Adrenal gland (tissue), 12 donors: ENCODE measurements around the gene GPN3. TPM values are rescaled to one million over a fixed set of nuclear protein-coding genes. Genes with fewer than 3 reads are reported as not detected.

ENCODE experiments used
- DNase-seq, 7 donors: peaks; one replicate each; pipeline ENCODE4 v3.0.0-alpha.2; 2019 to 2020
- H3K27ac ChIP-seq, 5 donors: fragments of 200-600 bp; sonication (generic) in 4 of 5; 1 replicate in 3 of 5; 2 replicates in 2 of 5; pipeline versions ENCODE4 v1.5.1 to v1.8.0; 2016 to 2020; ENCODE audit warnings: mild to moderate bottlenecking in 1 of 5
- H3K27me3 ChIP-seq: fragments of 200-600 bp; 2 replicates; pipeline ENCODE4 v1.8.0; 2021
- H3K36me3 ChIP-seq, 2 donors: fragments of 200-600 bp; replicated peaks in 1 of 2; 1 replicate in 1 of 2; 2 replicates in 1 of 2; pipeline versions ENCODE4 v1.5.1 to v1.8.0; 2018 to 2022
- H3K4me1 ChIP-seq, 2 donors: fragments of 200-600 bp; replicated peaks in 1 of 2; 1 replicate in 1 of 2; 2 replicates in 1 of 2; pipeline versions ENCODE4 v1.5.1 to v1.8.0; 2018 to 2021
- H3K4me3 ChIP-seq, 4 donors: fragments of 200-600 bp; sonication (generic) in 3 of 4; one replicate each; pipeline ENCODE4 v1.5.1; 2016 to 2018
- H3K9me3 ChIP-seq, 3 donors: fragments of 200-600 bp; sonication (generic) in 1 of 3; replicated peaks in 1 of 3; 1 replicate in 2 of 3; 2 replicates in 1 of 3; pipeline versions ENCODE4 v1.5.1 to v1.8.0; 2016 to 2021
- CTCF ChIP-seq, 6 experiments: fragments of 450-650 bp in 4 of 6; fragments of 200-600 bp in 2 of 6; sonication (generic) in 1 of 6; IDR thresholded peaks; 1 replicate in 5 of 6; 2 replicates in 1 of 6; pipeline versions ENCODE4 v1.5.1 to v1.8.0; 2016 to 2021; ENCODE audit warnings: antibody characterized with exemption in 6 of 6, mild to moderate bottlenecking in 2 of 6, moderate library complexity in 1 of 6
- POLR2A ChIP-seq, 2 donors: fragments of 450-650 bp; IDR thresholded peaks; one replicate each; pipeline ENCODE4 v1.6.1; 2017; ENCODE audit warnings: antibody characterized with exemption in 2 of 2, mild to moderate bottlenecking in 2 of 2, moderate library complexity in 1 of 2
- WGBS, 4 donors: extraction: QIAGEN DNeasy Blood & Tissue Kit in 2 of 4; methylation state at CpG; one replicate each; pipeline versions ENCODE4 v1.1.5 to v1.1.7; 2013 to 2017; 5-methylcytosine and 5-hydroxymethylcytosine counted together
- intact Hi-C, 2 donors: fragments of 100-400 bp; cut with DNase I; formaldehyde crosslinking; loops; one replicate each; pipeline versions ENCODE4 v1.14.1 to v1.15.0; 2022 to 2023
- polyA plus RNA-seq, 3 donors: library from polyadenylated mRNA; stranded (reverse); fragments of 200-250 nt in 2 of 3; fragments of 350-450 nt in 1 of 3; fragmentation: Illumina TruSeq in 1 of 3; extraction: RNeasy Lipid Tissue Mini Kit (QIAGEN cat#74804) in 1 of 3; gene quantifications; one replicate each; pipeline ENCODE4 v1.2.3, GENCODE V29; 2013 to 2014
- small RNA-seq, 2 donors: library from RNA; depleted of rRNA; stranded (forward); fragments of <200 nt; gene quantifications; one replicate each; pipeline ENCODE3, GENCODE V24; 2016
- total RNA-seq, 9 donors: library from RNA; depleted of rRNA in 4 of 9; stranded (reverse); fragments of >200 nt in 4 of 9; fragments of 120-200 nt in 1 of 9; fragmentation: NEBNext Ultra II Directional in 1 of 9; extraction: Animal tissue kit (Norgen Biotek cat#: 25700) in 1 of 9; gene quantifications; one replicate each; pipeline versions ENCODE4 v1.1.0 to v1.2.4, GENCODE V29; 2013 to 2023
- donor health status: healthy with polysubstance abuse.
- donor health status: Bipolar disorder and iron deficiency.
- donor health status: DM: yes; HTN: yes; CAD: no.
- donor health status: DM: no; HTN: no; CAD: no.
- donor health status: DM: no; HTN: no; CAD: no.
- donor health status: DM: yes; HTN: yes; CAD: no.

Gene GPN3
- total and polyA plus RNA-seq, 12 donors = 9.6 to 30.0 (median 21.6) TPM

- 18 to 21% (median 19%) methylated on average over 21 of the region's 21 CpGs for WGBS, 4 donors
- H3K27ac ChIP-seq = peak overlapping the region; percentile 82 to 96 (median 92)
Measured at GRCh38 chr12:110403976-110404682, 63.9 kb downstream of the GPN3 start.

GRCh38 chr12:110403146-110403975 is 64.7 kb downstream of the GPN3 start, which contains the start of gene ANAPC7:
ANAPC7 (minus strand) TSS chr12:110403708; CDS start chr12:110403627, 81 bp downstream.
- intact Hi-C loops = no loop called here
- peak within 1 kb of the TSS; percentile 82 to 96 (median 92) for H3K27ac ChIP-seq
- H3K27me3 ChIP-seq = no peaks in the 10 kb centered on the region
- H3K4me3 ChIP-seq = peak within 1 kb of the TSS; percentile 85 to 95 (median 92)
- H3K4me1 ChIP-seq = peaks cover 7 to 11% of the 10 kb centered on the region in 2 donors
- WGBS, 4 donors = 0 to 1% (median 0%) methylated on average over 25 to 62 of the region's 62 CpGs
- peak; percentile 87 to 96 (median 92) for DNase-seq
- TF ChIP-seq CTCF (IDR thresholded peaks at IDR 0.05) (peak in 2 of 6 experiments; percentile 7 to 14), POLR2A (IDR thresholded peaks at IDR 0.05) (peak; percentile 19 to 44)
- no peaks in the 10 kb centered on the region for H3K9me3 ChIP-seq
- H3K36me3 ChIP-seq = no peaks in the 10 kb centered on the region

More at GRCh38 chr12:110403976-110404682, 63.9 kb downstream of the GPN3 start:
- Histone ChIP-seq H3K9me3 (no peaks in the 10 kb centered on the region), H3K4me3 (peak overlapping the region in 2 of 4 donors; percentile 85 to 90), H3K4me1 (peaks cover 7 to 11% of the 10 kb centered on the region in 2 donors), H3K27me3 (no peaks in the 10 kb centered on the region), H3K36me3 (no peaks in the 10 kb centered on the region)
- TF ChIP-seq CTCF (IDR thresholded peaks at IDR 0.05) (no peak), POLR2A (IDR thresholded peaks at IDR 0.05) (no peak)
- peak; percentile 50 to 76 (median 68) for DNase-seq
- intact Hi-C loops = no loop called here

Small RNA genes within 50 kb of the gene (small RNA-seq; reads per million reads assigned to genes)
- 0 reads per million in 2 donors for gene RF00278

Other genes with a start within 250 kb of the GPN3 start
- gene ATP2A2, start 187.0 kb downstream of the GPN3 start, total RNA-seq = 100 to 1,000 TPM in 8 of 9 donors, 10 to 100 TPM in 1; 94.7 to 312 (median 132) TPM
- 100 to 1,000 TPM in 1 of 3 donors, 10 to 100 TPM in 2; 20.8 to 198 (median 27.1) TPM for gene ATP2A2, start 187.0 kb downstream of the GPN3 start, polyA plus RNA-seq
- gene ANAPC7, start 64.5 kb downstream of the GPN3 start, total RNA-seq = 100 to 1,000 TPM in 1 of 9 donors, 10 to 100 TPM in 8; 27.4 to 114 (median 42.2) TPM
- 10 to 100 TPM; 57.8 to 73.4 (median 63.8) TPM for gene ANAPC7, start 64.5 kb downstream of the GPN3 start, polyA plus RNA-seq
- gene ARPC3, start 17.9 kb downstream of the GPN3 start, total RNA-seq = 100 to 1,000 TPM; 177 to 581 (median 271) TPM
- 100 to 1,000 TPM; 358 to 448 (median 362) TPM for gene ARPC3, start 17.9 kb downstream of the GPN3 start, polyA plus RNA-seq
- gene FAM216A, start 588 bp upstream of the GPN3 start, total RNA-seq = 10 to 100 TPM in 4 of 9 donors, 1 to 10 TPM in 5; 5.0 to 15.1 (median 8.6) TPM
- 10 to 100 TPM in 2 of 3 donors, 1 to 10 TPM in 1; 6.2 to 20.0 (median 10.8) TPM for gene FAM216A, start 588 bp upstream of the GPN3 start, polyA plus RNA-seq
- gene VPS29, start 33.9 kb upstream of the GPN3 start, total RNA-seq = 100 to 1,000 TPM in 5 of 9 donors, 10 to 100 TPM in 4; 56.7 to 263 (median 102) TPM
- gene VPS29, start 33.9 kb upstream of the GPN3 start, polyA plus RNA-seq = 100 to 1,000 TPM; 119 to 200 (median 140) TPM
- gene RAD9B, start 34.1 kb upstream of the GPN3 start, total RNA-seq = 1 to 10 TPM in 2 of 9 donors, under 1 TPM in 6, not detected in 1; 0.14 to 3.6 (median 0.42) TPM
- under 1 TPM; 0.20 to 0.24 (median 0.22) TPM for gene RAD9B, start 34.1 kb upstream of the GPN3 start, polyA plus RNA-seq
- gene PPTC7, start 115.1 kb upstream of the GPN3 start, total RNA-seq = 10 to 100 TPM; 10.7 to 29.9 (median 20.5) TPM
- 10 to 100 TPM in 1 of 3 donors, 1 to 10 TPM in 2; 7.1 to 43.4 (median 7.9) TPM for gene PPTC7, start 115.1 kb upstream of the GPN3 start, polyA plus RNA-seq
- gene TCTN1, start 145.9 kb upstream of the GPN3 start, total RNA-seq = 10 to 100 TPM; 37.3 to 79.4 (median 48.7) TPM
- gene TCTN1, start 145.9 kb upstream of the GPN3 start, polyA plus RNA-seq = 100 to 1,000 TPM in 2 of 3 donors, 10 to 100 TPM in 1; 69.3 to 174 (median 142) TPM
- 10 to 100 TPM in 6 of 9 donors, 1 to 10 TPM in 3; 6.5 to 71.0 (median 13.4) TPM for gene HVCN1, start 220.9 kb upstream of the GPN3 start, total RNA-seq
- gene HVCN1, start 220.9 kb upstream of the GPN3 start, polyA plus RNA-seq = 10 to 100 TPM in 1 of 3 donors, 1 to 10 TPM in 2; 5.7 to 41.3 (median 6.5) TPM